Measurements from ENCODE around the gene PSMA3. TPM values are rescaled to one million over a fixed set of nuclear protein-coding genes. Genes with fewer than 3 reads are reported as not detected.
A peak's percentile ranks its signal among the peaks of the same experiment; 100 is the strongest.

PSMA3 gene
- total RNA-seq, 1 donor from 2014 or later = 197 TPM

DNA sequence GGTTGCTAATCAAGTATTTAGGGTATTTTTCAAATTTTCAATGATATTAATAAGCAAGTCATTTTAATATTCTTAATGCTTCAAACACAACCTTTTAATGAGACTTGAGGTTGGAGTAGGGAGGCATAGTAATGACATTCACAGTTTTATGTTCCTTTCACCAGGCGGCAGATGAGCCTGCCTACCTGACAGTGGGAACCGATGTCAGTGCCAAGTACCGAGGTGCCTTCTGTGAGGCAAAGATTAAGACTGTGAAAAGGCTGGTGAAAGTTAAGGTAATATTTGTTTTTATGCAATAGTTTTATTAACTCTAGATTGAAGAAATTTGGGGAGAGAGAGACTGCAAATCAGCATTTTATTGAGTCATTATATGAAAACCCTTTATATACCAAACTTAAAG lies 56.8 kb downstream of the PSMA3 start:
- TF ChIP-seq, protein P1, sequence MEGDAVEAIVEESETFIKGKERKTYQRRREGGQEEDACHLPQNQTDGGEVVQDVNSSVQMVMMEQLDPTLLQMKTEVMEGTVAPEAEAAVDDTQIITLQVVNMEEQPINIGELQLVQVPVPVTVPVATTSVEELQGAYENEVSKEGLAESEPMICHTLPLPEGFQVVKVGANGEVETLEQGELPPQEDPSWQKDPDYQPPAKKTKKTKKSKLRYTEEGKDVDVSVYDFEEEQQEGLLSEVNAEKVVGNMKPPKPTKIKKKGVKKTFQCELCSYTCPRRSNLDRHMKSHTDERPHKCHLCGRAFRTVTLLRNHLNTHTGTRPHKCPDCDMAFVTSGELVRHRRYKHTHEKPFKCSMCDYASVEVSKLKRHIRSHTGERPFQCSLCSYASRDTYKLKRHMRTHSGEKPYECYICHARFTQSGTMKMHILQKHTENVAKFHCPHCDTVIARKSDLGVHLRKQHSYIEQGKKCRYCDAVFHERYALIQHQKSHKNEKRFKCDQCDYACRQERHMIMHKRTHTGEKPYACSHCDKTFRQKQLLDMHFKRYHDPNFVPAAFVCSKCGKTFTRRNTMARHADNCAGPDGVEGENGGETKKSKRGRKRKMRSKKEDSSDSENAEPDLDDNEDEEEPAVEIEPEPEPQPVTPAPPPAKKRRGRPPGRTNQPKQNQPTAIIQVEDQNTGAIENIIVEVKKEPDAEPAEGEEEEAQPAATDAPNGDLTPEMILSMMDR (IDR thresholded peaks at IDR 0.05; ENCODE audit: unreplicated experiment) = no peak
- Mint-ChIP-seq H3K27ac (no peak overlapping the region), H3K4me1 (ENCODE audit: low read depth) (peaks cover 11% of the 10 kb centered on the region), H3K27me3 (no peaks in the 10 kb centered on the region), H3K9me3 (ENCODE audit: low read depth) (no peaks in the 10 kb centered on the region), H3K36me3 (ENCODE audit: insufficient read depth) (peaks cover 14% of the 10 kb centered on the region), H3K4me3 (ENCODE audit: low read depth) (no peak overlapping the region)
- no peak for DNase-seq (ENCODE audit: low spot score, unreplicated experiment)

DNA sequence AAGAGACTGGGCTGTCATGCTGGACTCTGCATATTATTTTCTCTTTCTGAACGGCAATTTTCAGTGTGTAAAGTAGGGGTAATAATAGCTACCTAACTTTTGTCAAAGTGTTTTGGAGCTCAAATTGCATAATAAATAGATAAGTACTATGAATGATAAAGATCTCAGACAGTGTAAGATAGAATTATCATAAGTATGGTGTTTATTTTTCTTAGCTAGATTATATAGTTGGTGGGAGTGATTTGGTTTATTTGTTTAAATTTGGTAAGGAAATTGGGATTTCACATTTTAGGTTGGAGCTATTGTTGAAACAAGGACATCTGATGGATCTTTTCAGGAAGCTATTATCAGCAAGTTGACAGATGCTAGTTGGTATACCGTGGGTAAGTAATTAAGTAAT lies 61.1 kb downstream of the PSMA3 start:
- H3K4me3 Mint-ChIP-seq (ENCODE audit: low read depth) = no peak overlapping the region
- TF ChIP-seq, protein P1 (IDR thresholded peaks at IDR 0.05; ENCODE audit: unreplicated experiment) = no peak
- DNase-seq (ENCODE audit: low spot score, unreplicated experiment) = no peak
- peaks cover 19% of the 10 kb centered on the region for H3K36me3 Mint-ChIP-seq (ENCODE audit: insufficient read depth)
- no peaks in the 10 kb centered on the region for H3K9me3 Mint-ChIP-seq (ENCODE audit: low read depth)
- no peaks in the 10 kb centered on the region for H3K27me3 Mint-ChIP-seq
- no peak overlapping the region for H3K27ac Mint-ChIP-seq
- no peaks in the 10 kb centered on the region for H3K4me1 Mint-ChIP-seq (ENCODE audit: low read depth)

DNA sequence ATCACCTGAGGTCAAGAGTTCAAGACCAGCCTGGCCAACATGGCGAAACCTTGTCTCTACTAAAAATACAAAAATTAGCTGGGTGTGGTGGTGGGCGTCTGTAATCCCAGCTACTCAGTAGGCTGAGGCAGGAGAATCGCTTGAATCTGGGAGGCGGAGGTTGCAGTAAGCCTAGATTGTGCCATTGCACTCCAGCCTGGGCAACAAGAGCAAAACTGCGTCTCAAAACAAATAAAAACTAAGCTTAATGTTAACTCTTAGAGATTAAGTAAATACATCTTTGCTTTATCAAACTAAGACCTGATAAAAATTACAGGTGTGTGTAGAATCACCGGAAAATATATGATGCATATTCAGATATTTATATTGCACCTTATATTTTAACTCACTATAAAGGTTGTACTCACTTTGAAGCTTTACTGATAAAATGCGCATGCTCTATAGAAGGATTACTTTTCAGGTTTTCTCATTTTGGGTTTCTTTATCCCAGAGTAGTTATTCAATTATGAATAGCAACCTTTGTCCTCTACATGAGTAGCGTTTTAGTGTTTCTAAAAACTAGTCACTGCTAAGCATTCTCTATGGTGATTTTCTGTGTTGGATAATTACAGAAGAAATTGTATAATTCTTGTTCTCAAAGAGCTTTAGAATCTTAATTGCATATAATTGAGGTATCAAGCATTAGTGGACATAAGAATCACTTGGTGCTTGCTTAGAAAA lies 63.1 kb downstream of the PSMA3 start:
- Mint-ChIP-seq H3K4me3 (ENCODE audit: low read depth) (no peak overlapping the region), H3K9me3 (ENCODE audit: low read depth) (no peaks in the 10 kb centered on the region), H3K36me3 (ENCODE audit: insufficient read depth) (peaks cover 15% of the 10 kb centered on the region), H3K27me3 (no peaks in the 10 kb centered on the region), H3K4me1 (ENCODE audit: low read depth) (no peaks in the 10 kb centered on the region), H3K27ac (no peak overlapping the region)
- TF ChIP-seq, protein P1 (IDR thresholded peaks at IDR 0.05; ENCODE audit: unreplicated experiment) = no peak
- no peak for DNase-seq (ENCODE audit: low spot score, unreplicated experiment)

DNA sequence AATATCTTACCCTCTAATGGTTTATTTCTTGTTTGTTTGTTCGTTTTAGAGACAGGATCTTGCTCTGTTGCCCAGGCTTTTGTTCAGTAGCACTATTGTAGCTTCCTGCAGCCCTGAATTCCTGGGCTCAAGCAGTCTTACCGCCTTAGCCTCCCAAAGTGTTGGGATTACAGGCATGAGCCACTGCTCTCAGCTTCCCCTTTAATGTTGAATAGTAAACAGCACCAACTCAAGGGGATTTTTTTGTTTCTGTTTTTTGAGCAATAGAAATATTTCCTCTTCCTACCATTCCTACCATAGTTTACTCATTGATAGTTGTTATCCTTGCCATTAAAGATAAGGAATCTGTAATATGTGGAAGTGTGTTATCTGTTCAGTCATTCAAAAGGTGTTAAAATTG lies 64.4 kb downstream of the PSMA3 start:
- H3K27me3 Mint-ChIP-seq = no peaks in the 10 kb centered on the region
- no peaks in the 10 kb centered on the region for H3K9me3 Mint-ChIP-seq (ENCODE audit: low read depth)
- TF ChIP-seq, protein P1 (IDR thresholded peaks at IDR 0.05; ENCODE audit: unreplicated experiment) = no peak
- no peak overlapping the region for H3K27ac Mint-ChIP-seq
- no peak for DNase-seq (ENCODE audit: low spot score, unreplicated experiment)
- peaks cover 11% of the 10 kb centered on the region for H3K36me3 Mint-ChIP-seq (ENCODE audit: insufficient read depth)
- no peaks in the 10 kb centered on the region for H3K4me1 Mint-ChIP-seq (ENCODE audit: low read depth)
- no peak overlapping the region for H3K4me3 Mint-ChIP-seq (ENCODE audit: low read depth)

DNA sequence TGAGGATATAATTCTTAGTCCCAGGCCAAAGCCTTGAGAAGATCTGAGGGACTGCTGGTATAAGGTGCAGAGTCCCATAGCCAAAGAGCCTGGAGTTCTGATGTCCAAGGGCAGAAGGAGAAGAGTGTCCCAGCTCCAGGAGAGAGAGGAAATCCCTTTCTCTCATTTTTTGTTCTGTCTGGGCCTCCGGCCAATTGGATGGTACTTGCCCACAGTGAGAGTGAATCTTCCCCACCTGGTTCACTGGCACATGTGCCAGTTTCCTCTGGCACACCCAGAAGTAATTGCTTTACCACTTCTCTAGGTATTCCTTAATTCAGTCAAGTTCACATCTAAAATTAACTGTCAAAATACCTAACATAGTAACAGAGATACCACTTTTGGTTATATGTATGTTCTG lies 69.1 kb downstream of the PSMA3 start:
- H3K27ac Mint-ChIP-seq = peak overlapping the region; percentile 37
- H3K36me3 Mint-ChIP-seq (ENCODE audit: insufficient read depth) = peaks cover 13% of the 10 kb centered on the region
- TF ChIP-seq, protein P1 (IDR thresholded peaks at IDR 0.05; ENCODE audit: unreplicated experiment) = no peak
- H3K27me3 Mint-ChIP-seq = no peaks in the 10 kb centered on the region
- no peak for DNase-seq (ENCODE audit: low spot score, unreplicated experiment)
- H3K4me1 Mint-ChIP-seq (ENCODE audit: low read depth) = no peaks in the 10 kb centered on the region
- no peak overlapping the region for H3K4me3 Mint-ChIP-seq (ENCODE audit: low read depth)
- H3K9me3 Mint-ChIP-seq (ENCODE audit: low read depth) = no peaks in the 10 kb centered on the region

All from progenitor cell of endocrine pancreas (in vitro differentiated cells).